ENCODE measurements around the gene PPA1. TPM values are rescaled to one million over a fixed set of nuclear protein-coding genes. Genes with fewer than 3 reads are reported as not detected.
A peak's percentile ranks its signal among the peaks of the same experiment; 100 is the strongest.

The PPA1 gene
- total RNA-seq, 3 donors from 2014 or later (not counting 1 experiment from before 2014, with no cell fraction given), result 17.0 to 26.5 (median 19.2) TPM

- intact Hi-C loops (cut with micrococcal nuclease), result no loop called here
- peaks cover 0 to 2% of the 10 kb centered on the region in 2 donors for H3K9me3 Mint-ChIP-seq
- H3K36me3 Mint-ChIP-seq, result no peaks in the 10 kb centered on the region
- 67% methylated on average over 3 of the region's 6 CpGs for WGBS (ENCODE audit: insufficient coverage)
- Histone ChIP-seq H3K27ac (ENCODE audit: low read length) (no peak overlapping the region), H3K4me3 (ENCODE audit: low read length) (no peak overlapping the region), H3K36me3 (ENCODE audit: control insufficient read depth, insufficient read depth, low read length) (no peaks in the 10 kb centered on the region), H3K9me3 (ENCODE audit: control insufficient read depth, insufficient read depth, low read length) (no peaks in the 10 kb centered on the region), H3K27me3 (ENCODE audit: control insufficient read depth, insufficient read depth, low read length) (no peaks in the 10 kb centered on the region), H3K4me1 (ENCODE audit: control insufficient read depth, insufficient read depth, low read length) (peaks cover 20% of the 10 kb centered on the region)
- H3K27me3 Mint-ChIP-seq (ENCODE audit: low read depth in 2 of 2), result peaks cover 21 to 27% of the 10 kb centered on the region in 2 donors
- DNase-seq (no peak), ATAC-seq (no peak)
- TF ChIP-seq, protein P1, sequence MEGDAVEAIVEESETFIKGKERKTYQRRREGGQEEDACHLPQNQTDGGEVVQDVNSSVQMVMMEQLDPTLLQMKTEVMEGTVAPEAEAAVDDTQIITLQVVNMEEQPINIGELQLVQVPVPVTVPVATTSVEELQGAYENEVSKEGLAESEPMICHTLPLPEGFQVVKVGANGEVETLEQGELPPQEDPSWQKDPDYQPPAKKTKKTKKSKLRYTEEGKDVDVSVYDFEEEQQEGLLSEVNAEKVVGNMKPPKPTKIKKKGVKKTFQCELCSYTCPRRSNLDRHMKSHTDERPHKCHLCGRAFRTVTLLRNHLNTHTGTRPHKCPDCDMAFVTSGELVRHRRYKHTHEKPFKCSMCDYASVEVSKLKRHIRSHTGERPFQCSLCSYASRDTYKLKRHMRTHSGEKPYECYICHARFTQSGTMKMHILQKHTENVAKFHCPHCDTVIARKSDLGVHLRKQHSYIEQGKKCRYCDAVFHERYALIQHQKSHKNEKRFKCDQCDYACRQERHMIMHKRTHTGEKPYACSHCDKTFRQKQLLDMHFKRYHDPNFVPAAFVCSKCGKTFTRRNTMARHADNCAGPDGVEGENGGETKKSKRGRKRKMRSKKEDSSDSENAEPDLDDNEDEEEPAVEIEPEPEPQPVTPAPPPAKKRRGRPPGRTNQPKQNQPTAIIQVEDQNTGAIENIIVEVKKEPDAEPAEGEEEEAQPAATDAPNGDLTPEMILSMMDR (IDR thresholded peaks at IDR 0.05), result no peak
- H3K27ac Mint-ChIP-seq, result no peak overlapping the region
- no peak overlapping the region for H3K4me3 Mint-ChIP-seq
- peaks cover 9 to 15% of the 10 kb centered on the region in 2 donors for H3K4me1 Mint-ChIP-seq
These were observed 56.8 kb downstream of the PPA1 start for GRCh38 chr10:70176441-70176840.

DNA sequence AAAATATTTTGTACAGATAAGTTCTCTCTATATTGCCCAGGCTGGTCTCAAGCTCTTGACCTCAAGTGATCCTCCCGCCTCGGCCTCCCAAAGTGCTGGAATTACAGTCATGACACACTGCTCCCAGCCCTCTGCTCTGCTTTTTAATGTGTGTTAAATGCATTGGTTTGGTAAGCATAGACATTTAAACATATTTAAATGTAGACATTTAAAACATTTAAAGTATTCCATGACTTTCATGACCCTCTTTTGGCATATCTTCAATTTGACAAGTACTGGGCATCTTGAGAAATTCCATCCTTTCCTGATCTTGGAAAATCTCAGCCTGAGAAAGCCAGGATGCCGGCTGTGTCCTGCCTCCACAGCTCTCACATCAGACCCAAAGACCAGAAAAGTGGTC is 57.7 kb downstream of the PPA1 start:
- no peaks in the 10 kb centered on the region for H3K36me3 Mint-ChIP-seq
- H3K4me1 Mint-ChIP-seq, result peaks cover 9 to 19% of the 10 kb centered on the region in 2 donors
- H3K4me3 ChIP-seq (ENCODE audit: low read length), result no peak overlapping the region
- peak overlapping the region; percentile 84 to 85 for H3K27ac Mint-ChIP-seq
- H3K36me3 ChIP-seq (ENCODE audit: control insufficient read depth, insufficient read depth, low read length), result no peaks in the 10 kb centered on the region
- TF ChIP-seq, protein P1 (IDR thresholded peaks at IDR 0.05), result no peak
- no peak for DNase-seq
- H3K27ac ChIP-seq (ENCODE audit: low read length), result no peak overlapping the region
- WGBS (ENCODE audit: insufficient coverage), result 99% methylated on average over 3 of the region's 3 CpGs
- intact Hi-C loops (cut with micrococcal nuclease), result no loop called here
- H3K27me3 Mint-ChIP-seq (ENCODE audit: low read depth in 2 of 2), result peaks cover 12 to 19% of the 10 kb centered on the region in 2 donors
- no peaks in the 10 kb centered on the region for H3K27me3 ChIP-seq (ENCODE audit: control insufficient read depth, insufficient read depth, low read length)
- no peak overlapping the region for H3K4me3 Mint-ChIP-seq
- ATAC-seq, result no peak
- H3K9me3 ChIP-seq (ENCODE audit: control insufficient read depth, insufficient read depth, low read length), result no peaks in the 10 kb centered on the region
- peaks cover 0 to 2% of the 10 kb centered on the region in 2 donors for H3K9me3 Mint-ChIP-seq
- H3K4me1 ChIP-seq (ENCODE audit: control insufficient read depth, insufficient read depth, low read length), result peaks cover 26% of the 10 kb centered on the region

DNA sequence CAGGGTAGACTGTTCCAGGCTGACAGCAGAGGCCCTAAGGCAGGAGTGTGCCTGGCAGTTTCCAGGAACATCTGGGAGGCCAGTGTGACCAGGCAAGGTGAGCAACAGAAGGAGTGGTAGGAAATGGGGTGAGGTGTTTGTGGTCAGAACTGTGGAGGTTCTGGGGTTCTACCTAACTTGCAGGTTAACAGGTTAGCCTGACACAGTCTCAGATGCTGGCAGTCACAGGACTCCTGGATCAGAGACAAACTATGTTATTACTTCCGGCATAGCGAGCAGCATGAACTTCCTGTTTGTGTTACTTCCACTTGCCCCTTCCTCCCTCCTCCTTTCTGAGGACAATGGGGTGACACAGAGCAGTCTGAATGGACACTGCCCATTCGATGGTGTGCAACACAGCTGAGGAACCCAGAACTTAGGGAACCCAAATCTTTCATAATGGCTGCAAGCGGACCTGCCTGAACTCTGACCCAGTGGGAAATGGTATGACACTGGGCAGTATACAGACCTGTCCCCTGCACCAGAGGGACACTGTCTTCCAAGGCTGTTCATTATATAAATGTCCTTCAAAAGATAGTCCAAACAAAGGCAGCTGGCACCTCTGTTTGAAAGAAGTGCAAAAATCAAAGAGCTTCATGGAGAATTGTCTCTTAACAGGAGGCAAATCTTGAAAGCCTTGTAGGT is 59.0 kb downstream of the PPA1 start:
- no peaks in the 10 kb centered on the region for H3K9me3 Mint-ChIP-seq
- intact Hi-C loops (cut with micrococcal nuclease), result no loop called here
- WGBS (ENCODE audit: insufficient coverage), result 29% methylated on average over 4 of the region's 4 CpGs
- H3K4me1 Mint-ChIP-seq, result peaks cover 15 to 24% of the 10 kb centered on the region in 2 donors
- ATAC-seq, result peak in 1 of 3 donors; percentile 3
- no peaks in the 10 kb centered on the region for H3K36me3 ChIP-seq (ENCODE audit: control insufficient read depth, insufficient read depth, low read length)
- H3K9me3 ChIP-seq (ENCODE audit: control insufficient read depth, insufficient read depth, low read length), result no peaks in the 10 kb centered on the region
- TF ChIP-seq, protein P1 (IDR thresholded peaks at IDR 0.05), result no peak
- no peaks in the 10 kb centered on the region for H3K36me3 Mint-ChIP-seq
- no peaks in the 10 kb centered on the region for H3K27me3 ChIP-seq (ENCODE audit: control insufficient read depth, insufficient read depth, low read length)
- DNase-seq, result peak; percentile 26 to 74
- H3K4me1 ChIP-seq (ENCODE audit: control insufficient read depth, insufficient read depth, low read length), result peaks cover 31% of the 10 kb centered on the region
- peak overlapping the region; percentile 84 to 85 for H3K27ac Mint-ChIP-seq
- H3K4me3 ChIP-seq (ENCODE audit: low read length), result no peak overlapping the region
- H3K4me3 Mint-ChIP-seq, result peak overlapping the region; percentile 38
- peaks cover 4 to 7% of the 10 kb centered on the region in 2 donors for H3K27me3 Mint-ChIP-seq (ENCODE audit: low read depth in 2 of 2)
- H3K27ac ChIP-seq (ENCODE audit: low read length), result peak overlapping the region; percentile 75
